Colonic mucosa (tissue), 4 donors: ENCODE results near the gene ESYT1. TPM values are rescaled to one million over a fixed set of nuclear protein-coding genes. Genes with fewer than 3 reads are reported as not detected.

Experiments used
- DNase-seq: peaks from one replicate; pipeline ENCODE4 v3.0.0-alpha.2; 2020
- H3K27ac ChIP-seq: fragments of 200-600 bp; one replicate; pipeline ENCODE4 v1.8.0; 2021
- H3K27me3 ChIP-seq: fragments of 200-600 bp; one replicate; pipeline ENCODE4 v1.8.0; 2021
- H3K36me3 ChIP-seq: fragments of 200-600 bp; one replicate; pipeline ENCODE4 v1.8.0; 2021
- H3K4me1 ChIP-seq: fragments of 200-600 bp; one replicate; pipeline ENCODE4 v1.8.0; 2021; ENCODE audit warnings: mild to moderate bottlenecking
- H3K4me3 ChIP-seq: fragments of 200-600 bp; one replicate; pipeline ENCODE4 v1.8.0; 2021
- H3K9ac ChIP-seq, 2 donors: one replicate each; pipeline ENCODE4 v1.7.0; 2013; ENCODE audit warnings: control low read depth in 2 of 2, low read depth in 2 of 2, low read length in 2 of 2
- H3K9me3 ChIP-seq: fragments of 200-600 bp; one replicate; pipeline ENCODE4 v1.8.0; 2021
- intact Hi-C: fragments of 100-400 bp; cut with DNase I; formaldehyde crosslinking; loops from one replicate; pipeline ENCODE4 v1.14.1; 2022
- total RNA-seq, 2 donors: library from RNA; stranded (reverse); fragmentation: NEBNext Ultra II Directional in 1 of 2; extraction: Animal tissue kit (Norgen Biotek cat#: 25700) in 1 of 2; gene quantifications; one replicate each; pipeline ENCODE4 v1.2.1, GENCODE V29; 2021
- TF ChIP-seq, protein P1 (sequence below): fragments of 200-600 bp; IDR thresholded peaks from one replicate; pipeline ENCODE4 v1.8.0; 2022; ENCODE audit warnings: antibody characterized with exemption, mild to moderate bottlenecking
- donor health status: healthy.
- donor health status: DM: no; HTN: no; CAD: no.
- donor health status: DM: no; HTN: no; CAD: no.

The ESYT1 gene
- total RNA-seq, 2 donors from 2014 or later: 63.9 to 72.8 TPM

DNA sequence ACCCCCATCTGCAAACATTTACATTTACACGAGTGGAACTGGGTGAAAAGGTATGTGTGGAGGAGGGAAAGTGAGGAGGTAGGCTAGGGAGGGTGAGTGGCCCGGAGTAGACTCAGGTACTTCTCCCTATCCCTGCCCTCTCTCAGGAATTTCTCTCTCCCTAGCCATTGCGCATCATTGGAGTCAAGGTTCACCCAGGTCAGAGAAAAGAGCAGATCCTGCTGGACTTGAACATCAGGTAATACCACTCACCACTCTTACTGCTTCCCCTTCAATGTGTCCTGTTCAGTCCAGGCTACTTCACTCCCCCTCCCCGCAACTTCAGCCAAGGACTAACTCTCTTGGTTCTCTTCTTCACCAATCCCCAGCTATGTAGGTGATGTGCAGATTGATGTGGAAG lies 2.8 kb downstream of the ESYT1 start:
- intact Hi-C loops: no loop called here

DNA sequence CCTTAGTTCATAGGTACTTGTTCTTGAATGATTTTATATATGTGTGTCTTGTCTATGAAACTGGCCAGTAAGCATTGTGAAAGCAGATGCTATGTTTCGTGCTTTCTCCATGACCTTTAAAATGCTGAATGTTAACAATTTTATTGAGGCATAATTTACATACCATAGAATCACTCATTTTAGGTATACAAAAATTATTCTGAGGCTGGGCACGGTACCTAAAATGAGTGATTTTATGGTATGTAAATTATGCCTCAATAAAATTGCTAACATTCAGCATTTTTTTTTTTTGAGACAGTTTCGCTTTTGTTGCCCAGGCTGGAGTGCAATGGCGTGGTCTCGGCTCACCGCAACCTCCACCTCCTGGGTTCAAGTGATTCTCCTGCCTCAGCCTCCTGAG lies 6.8 kb downstream of the ESYT1 start:
- Histone ChIP-seq H3K36me3 (peaks cover 12% of the 10 kb centered on the region), H3K4me3 (no peak overlapping the region), H3K4me1 (peaks cover 1% of the 10 kb centered on the region), H3K27ac (no peak overlapping the region), H3K27me3 (no peaks in the 10 kb centered on the region), H3K9me3 (no peaks in the 10 kb centered on the region), H3K9ac (no peak overlapping the region)
- TF ChIP-seq, protein P1, sequence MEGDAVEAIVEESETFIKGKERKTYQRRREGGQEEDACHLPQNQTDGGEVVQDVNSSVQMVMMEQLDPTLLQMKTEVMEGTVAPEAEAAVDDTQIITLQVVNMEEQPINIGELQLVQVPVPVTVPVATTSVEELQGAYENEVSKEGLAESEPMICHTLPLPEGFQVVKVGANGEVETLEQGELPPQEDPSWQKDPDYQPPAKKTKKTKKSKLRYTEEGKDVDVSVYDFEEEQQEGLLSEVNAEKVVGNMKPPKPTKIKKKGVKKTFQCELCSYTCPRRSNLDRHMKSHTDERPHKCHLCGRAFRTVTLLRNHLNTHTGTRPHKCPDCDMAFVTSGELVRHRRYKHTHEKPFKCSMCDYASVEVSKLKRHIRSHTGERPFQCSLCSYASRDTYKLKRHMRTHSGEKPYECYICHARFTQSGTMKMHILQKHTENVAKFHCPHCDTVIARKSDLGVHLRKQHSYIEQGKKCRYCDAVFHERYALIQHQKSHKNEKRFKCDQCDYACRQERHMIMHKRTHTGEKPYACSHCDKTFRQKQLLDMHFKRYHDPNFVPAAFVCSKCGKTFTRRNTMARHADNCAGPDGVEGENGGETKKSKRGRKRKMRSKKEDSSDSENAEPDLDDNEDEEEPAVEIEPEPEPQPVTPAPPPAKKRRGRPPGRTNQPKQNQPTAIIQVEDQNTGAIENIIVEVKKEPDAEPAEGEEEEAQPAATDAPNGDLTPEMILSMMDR: no peak
- intact Hi-C loops: no loop called here
- no peak for DNase-seq

More for the DNA sequence above, 2.8 kb downstream of the ESYT1 start:
- TF ChIP-seq, protein P1: no peak
- Histone ChIP-seq H3K4me3 (no peak overlapping the region), H3K9me3 (no peaks in the 10 kb centered on the region), H3K4me1 (peaks cover 14% of the 10 kb centered on the region), H3K36me3 (peaks cover 5% of the 10 kb centered on the region), H3K27me3 (no peaks in the 10 kb centered on the region), H3K27ac (no peak overlapping the region), H3K9ac (peak overlapping the region in 1 of 2 donors; percentile 9)
- DNase-seq: no peak

DNA sequence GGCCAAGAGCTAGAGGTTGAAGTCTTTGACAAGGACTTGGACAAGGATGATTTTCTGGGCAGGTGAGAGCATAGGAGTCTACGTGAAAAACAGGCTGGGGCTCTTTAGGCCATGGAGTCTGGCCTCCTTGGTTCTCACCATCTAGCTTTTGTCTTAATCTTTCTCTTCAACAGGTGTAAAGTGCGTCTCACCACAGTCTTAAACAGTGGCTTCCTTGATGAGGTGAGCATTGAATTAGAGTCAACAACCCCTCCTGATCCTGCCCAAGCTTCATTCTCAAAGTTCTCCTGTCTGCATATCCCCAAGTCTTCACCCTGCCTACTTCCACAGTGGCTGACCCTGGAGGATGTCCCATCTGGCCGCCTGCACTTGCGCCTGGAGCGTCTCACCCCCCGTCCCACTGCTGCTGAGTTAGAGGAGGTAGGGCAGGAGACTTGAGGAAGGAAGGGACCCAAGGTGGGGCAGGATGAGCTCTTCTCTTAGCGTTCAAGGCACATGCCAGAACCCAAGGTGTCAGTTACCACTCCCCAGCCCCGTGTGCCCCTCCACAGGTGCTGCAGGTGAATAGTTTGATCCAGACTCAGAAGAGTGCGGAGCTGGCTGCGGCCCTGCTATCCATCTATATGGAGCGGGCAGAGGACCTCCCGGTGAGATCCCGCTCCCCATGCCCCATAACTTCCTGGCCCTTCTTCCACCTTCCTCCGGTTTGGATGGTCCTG lies 9.9 kb downstream of the ESYT1 start:
- Histone ChIP-seq H3K27ac (no peak overlapping the region), H3K9me3 (no peaks in the 10 kb centered on the region), H3K36me3 (peaks cover 17% of the 10 kb centered on the region), H3K27me3 (no peaks in the 10 kb centered on the region), H3K4me1 (no peaks in the 10 kb centered on the region), H3K4me3 (no peak overlapping the region), H3K9ac (no peak overlapping the region)
- no peak for DNase-seq
- intact Hi-C loops: no loop called here
- TF ChIP-seq, protein P1: no peak

DNA sequence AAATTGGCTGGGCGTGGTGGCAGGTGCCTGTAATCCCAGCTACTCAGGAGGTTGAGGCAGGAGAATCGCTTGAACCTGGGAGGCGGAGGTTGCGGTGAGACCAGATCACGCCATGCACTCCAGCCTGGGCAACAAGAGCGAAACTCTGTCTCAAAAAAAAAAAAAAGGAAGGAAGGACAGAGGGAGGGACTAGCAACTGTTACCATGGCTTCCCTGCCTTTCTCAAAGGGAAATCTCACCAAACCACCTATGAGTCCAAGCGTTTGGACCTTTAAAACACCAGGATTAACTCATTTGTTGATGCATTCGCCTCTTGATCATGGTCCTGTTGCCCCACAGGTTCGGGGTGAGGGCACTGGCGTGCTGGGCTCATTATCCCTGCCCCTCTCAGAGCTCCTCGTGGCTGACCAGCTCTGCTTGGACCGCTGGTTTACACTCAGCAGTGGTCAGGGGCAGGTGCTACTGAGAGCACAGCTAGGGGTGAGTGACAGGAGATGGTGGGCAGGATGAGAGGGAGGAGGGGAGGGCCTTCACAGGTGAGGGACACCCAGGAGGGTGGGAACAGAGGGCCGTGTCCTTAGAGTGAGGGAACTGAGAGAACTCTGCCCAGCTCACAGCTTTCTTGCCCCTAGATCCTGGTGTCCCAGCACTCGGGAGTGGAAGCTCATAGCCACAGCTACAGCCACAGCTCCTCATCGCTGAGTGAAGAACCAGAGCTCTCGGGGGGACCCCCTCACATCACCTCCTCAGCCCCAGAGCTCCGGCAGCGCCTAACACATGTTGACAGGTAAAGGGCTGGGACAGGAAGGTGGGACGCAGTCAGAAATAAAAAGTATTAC lies 14.1 kb downstream of the ESYT1 start:
- H3K36me3 ChIP-seq: peaks cover 15% of the 10 kb centered on the region
- intact Hi-C loops: no loop called here
- no peak overlapping the region for H3K9ac ChIP-seq
- TF ChIP-seq, protein P1: no peak
- no peaks in the 10 kb centered on the region for H3K27me3 ChIP-seq
- H3K4me1 ChIP-seq: no peaks in the 10 kb centered on the region
- DNase-seq: no peak
- no peak overlapping the region for H3K4me3 ChIP-seq
- H3K27ac ChIP-seq: no peak overlapping the region
- H3K9me3 ChIP-seq: no peaks in the 10 kb centered on the region

DNA sequence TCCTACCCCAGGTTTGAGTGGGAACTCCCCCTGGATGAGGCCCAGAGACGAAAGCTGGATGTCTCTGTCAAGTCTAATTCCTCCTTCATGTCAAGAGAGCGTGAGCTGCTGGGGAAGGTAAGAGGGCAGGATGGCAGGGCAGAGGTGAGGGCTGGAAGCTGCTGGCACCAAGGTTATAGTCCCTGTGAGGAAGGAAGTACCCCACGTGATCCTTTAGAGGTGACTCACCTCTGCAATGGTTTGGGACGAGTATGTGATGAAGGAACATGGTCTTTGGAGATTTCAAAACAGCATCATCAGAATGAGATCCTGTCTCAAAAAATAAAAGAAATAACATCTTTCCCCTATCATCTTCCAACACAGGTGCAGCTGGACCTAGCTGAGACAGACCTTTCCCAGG lies 15.2 kb downstream of the ESYT1 start:
- H3K27ac ChIP-seq: peak overlapping the region; percentile 44
- no peaks in the 10 kb centered on the region for H3K27me3 ChIP-seq
- H3K4me1 ChIP-seq: no peaks in the 10 kb centered on the region

More for the DNA sequence above, 15.2 kb downstream of the ESYT1 start:
- no peak overlapping the region for H3K4me3 ChIP-seq
- peaks cover 13% of the 10 kb centered on the region for H3K36me3 ChIP-seq
- no peak for DNase-seq
- TF ChIP-seq, protein P1: no peak
- H3K9ac ChIP-seq: no peak overlapping the region
- intact Hi-C loops: no loop called here
- H3K9me3 ChIP-seq: no peaks in the 10 kb centered on the region
